Measurements from ENCODE around the gene KIAA1210.
"Not testable (repeated sequence)": the region's sequence is repeated elsewhere in the genome, so short reads cannot be mapped to it uniquely, and the experiment has no call there.

Gene KIAA1210

GRCh38 chrX:119036107-119037029, 91.2 kb downstream of the KIAA1210 start:
- no peak for DNase-seq (ENCODE audit: low spot score)

GRCh38 chrX:119030990-119031389, 96.6 kb downstream of the KIAA1210 start:
- no peak for DNase-seq (ENCODE audit: low spot score)

GRCh38 chrX:119029656-119030055, 98.0 kb downstream of the KIAA1210 start:
- DNase-seq (ENCODE audit: low spot score) = not testable (repeated sequence)

GRCh38 chrX:119028733-119029330, 98.8 kb downstream of the KIAA1210 start:
- no peak for DNase-seq (ENCODE audit: low spot score)

Data from hematopoietic multipotent progenitor cell treated with erythropoietin and hydrocortisone succinate and interleukin-3 and kit ligand, for 17 days (in vitro differentiated cells).